B cell (primary cell): ENCODE measurements around the gene CNST.

ENCODE experiments used
- CTCF ChIP-seq: fragments of 200-600 bp; IDR thresholded peaks from one replicate; pipeline ENCODE4 v1.8.0; 2022; ENCODE audit warnings: antibody characterized with exemption, mild to moderate bottlenecking
- EZH2 ChIP-seq: IDR thresholded peaks from 2 replicates; pipeline ENCODE4 v1.6.1; 2012; ENCODE audit warnings: borderline replicate concordance, low read depth, mild to moderate bottlenecking, moderate library complexity, low read length; ENCODE audit not compliant: insufficient read depth, poor library complexity, severe bottlenecking

GRCh38 chr1:246691622-246692495 is 125.6 kb downstream of the CNST start:
- TF ChIP-seq CTCF (no peak), EZH2 (no peak)
